MM.1S (cell line): ENCODE results near the gene MAN1C1.
"Not testable (repeated sequence)": the region's sequence is repeated elsewhere in the genome, so short reads cannot be mapped to it uniquely, and the experiment has no call there.

ENCODE experiments used
- DNase-seq: peaks from one replicate; pipeline ENCODE4 v3.0.0-alpha.2; 2015
- H2AFZ ChIP-seq: fragments of 300-600 bp; sonication (generic); 2 replicates; pipeline ENCODE4 v1.6.0; 2016; ENCODE audit warnings: antibody characterized with exemption, low read length
- H3F3A ChIP-seq: fragments of 300-600 bp; sonication (generic); 2 replicates; pipeline ENCODE4 v1.6.1; 2016; ENCODE audit warnings: mild to moderate bottlenecking, antibody characterized with exemption, low read length, moderate library complexity, mixed read lengths; ENCODE audit not compliant: insufficient read depth
- H3K27ac ChIP-seq: fragments of 300-600 bp; sonication (generic); 2 replicates; pipeline ENCODE4 v1.5.1; 2016; ENCODE audit warnings: mild to moderate bottlenecking, low read length
- H3K27me3 ChIP-seq: fragments of 300-600 bp; sonication (generic); replicated peaks from 2 replicates; pipeline ENCODE4 v1.6.0; 2016; ENCODE audit warnings: low read length; ENCODE audit not compliant: insufficient read depth
- H3K36me3 ChIP-seq: fragments of 300-600 bp; sonication (generic); replicated peaks from 2 replicates; pipeline ENCODE4 v1.6.1; 2016; ENCODE audit warnings: mild to moderate bottlenecking, low read length, mixed read lengths; ENCODE audit not compliant: insufficient read depth
- H3K4me1 ChIP-seq: fragments of 300-600 bp; sonication (generic); 2 replicates; pipeline ENCODE4 v1.6.1; 2016; ENCODE audit warnings: low read length, mixed read lengths
- H3K4me2 ChIP-seq: fragments of 300-600 bp; sonication (generic); 2 replicates; pipeline ENCODE4 v1.6.0; 2016; ENCODE audit warnings: low read depth, low read length
- H3K4me3 ChIP-seq: fragments of 300-600 bp; sonication (generic); 2 replicates; pipeline ENCODE4 v1.5.1; 2016; ENCODE audit warnings: low read length, mixed read lengths
- H3K79me2 ChIP-seq: fragments of 300-600 bp; sonication (generic); 2 replicates; pipeline ENCODE4 v1.6.1; 2016; ENCODE audit warnings: mixed run types, low read length, mixed read lengths
- H3K9ac ChIP-seq: fragments of 300-600 bp; sonication (generic); 2 replicates; pipeline ENCODE4 v1.6.1; 2016; ENCODE audit warnings: low read length, mixed read lengths
- H3K9me2 ChIP-seq: fragments of 300-600 bp; sonication (generic); replicated peaks from 2 replicates; pipeline ENCODE4 v1.6.1; 2016; ENCODE audit warnings: mild to moderate bottlenecking, low read length, mixed read lengths; ENCODE audit not compliant: insufficient read depth
- H3K9me3 ChIP-seq: fragments of 300-600 bp; sonication (generic); replicated peaks from 2 replicates; pipeline ENCODE4 v1.6.1; 2016; ENCODE audit warnings: mild to moderate bottlenecking, low read length, mixed read lengths; ENCODE audit not compliant: insufficient read depth
- H4K20me1 ChIP-seq: fragments of 300-600 bp; sonication (generic); 2 replicates; pipeline ENCODE4 v1.6.1; 2016; ENCODE audit warnings: mild to moderate bottlenecking, low read length, moderate library complexity, mixed read lengths; ENCODE audit not compliant: insufficient read depth
- CTCF ChIP-seq: fragments of 300-600 bp; sonication (generic); IDR thresholded peaks from 2 replicates; pipeline ENCODE4 v1.5.1; 2016; ENCODE audit warnings: antibody characterized with exemption, low read length, mixed read lengths
- EZH2 ChIP-seq: fragments of 300-600 bp; sonication (generic); optimal IDR thresholded peaks from 2 replicates; pipeline ENCODE3; 2017; ENCODE audit warnings: low read depth, mild to moderate bottlenecking, antibody characterized with exemption, low read length, mixed read lengths
- EZH2phosphoT487 ChIP-seq: fragments of 300-600 bp; sonication (generic); IDR thresholded peaks from 2 replicates; pipeline ENCODE4 v1.6.1; 2018; ENCODE audit warnings: antibody characterized with exemption, low read length

MAN1C1 gene

GRCh38 chr1:25698252-25698651 lies 81.7 kb downstream of the MAN1C1 start:
- H3K4me2 ChIP-seq, result no peak overlapping the region
- H3K4me3 ChIP-seq, result no peak overlapping the region
- no peaks in the 10 kb centered on the region; the same call in 1 of the 2 replicates for H3K79me2 ChIP-seq
- no peak for TF ChIP-seq CTCF
- no peak for TF ChIP-seq EZH2
- no peak for TF ChIP-seq EZH2phosphoT487
- H3F3A ChIP-seq, result no peaks in the 10 kb centered on the region
- no peaks in the 10 kb centered on the region for H3K27me3 ChIP-seq
- no peak for DNase-seq
- no peak overlapping the region for H3K27ac ChIP-seq
- no peaks in the 10 kb centered on the region for H3K9me2 ChIP-seq
- no peaks in the 10 kb centered on the region for H3K9me3 ChIP-seq
- H4K20me1 ChIP-seq, result no peaks in the 10 kb centered on the region
- 0 out of 2 replicates have a peak, but pooled peaks cover 4% of the 10 kb centered on the region for H3K4me1 ChIP-seq
- H3K9ac ChIP-seq, result no peak overlapping the region
- H2AFZ ChIP-seq, result no peak overlapping the region
- H3K36me3 ChIP-seq, result no peaks in the 10 kb centered on the region

- H3K4me1 ChIP-seq, DNase-seq: not testable (repeated sequence)
These were observed 82.5 kb downstream of the MAN1C1 start for GRCh38 chr1:25699059-25699458.

GRCh38 chr1:25699500-25700143 lies 83.0 kb downstream of the MAN1C1 start:
- Histone ChIP-seq H3K27ac (no peak overlapping the region), H2AFZ (no peak overlapping the region)
- DNase-seq, result no peak

More at GRCh38 chr1:25699059-25699458, 82.5 kb downstream of the MAN1C1 start:
- H3K27me3 ChIP-seq, H3K4me2 ChIP-seq, H3K9ac ChIP-seq, H3K9me3 ChIP-seq, H3K36me3 ChIP-seq, H3F3A ChIP-seq, H3K4me3 ChIP-seq, H2AFZ ChIP-seq, H3K27ac ChIP-seq, H3K79me2 ChIP-seq, H3K9me2 ChIP-seq, H4K20me1 ChIP-seq: not testable (repeated sequence)

More at GRCh38 chr1:25699500-25700143, 83.0 kb downstream of the MAN1C1 start:
- peaks cover 11% of the 10 kb centered on the region for H3K4me1 ChIP-seq
- no peak overlapping the region for H3K9ac ChIP-seq
- no peak for TF ChIP-seq EZH2
- no peak for TF ChIP-seq CTCF
- no peak for TF ChIP-seq EZH2phosphoT487
- H3K27me3 ChIP-seq, result no peaks in the 10 kb centered on the region
- H3K9me2 ChIP-seq, result no peaks in the 10 kb centered on the region
- H3K9me3 ChIP-seq, result no peaks in the 10 kb centered on the region
- no peaks in the 10 kb centered on the region for H4K20me1 ChIP-seq
- H3K4me3 ChIP-seq, result no peak overlapping the region
- H3K4me2 ChIP-seq, result no peak overlapping the region
- no peaks in the 10 kb centered on the region for H3F3A ChIP-seq
- no peaks in the 10 kb centered on the region; the same call in 1 of the 2 replicates for H3K79me2 ChIP-seq
- H3K36me3 ChIP-seq, result no peaks in the 10 kb centered on the region
